Gastroesophageal sphincter (tissue), 3 donors: Measurements from ENCODE around the gene YY1.

Experiments
- EP300 ChIP-seq: sonication (generic); formaldehyde crosslinking; IDR thresholded peaks from one replicate; pipeline ENCODE4 v1.6.1; 2017; ENCODE audit warnings: antibody characterized with exemption, mild to moderate bottlenecking
- POLR2A ChIP-seq, 2 donors: fragments of 450-650 bp; IDR thresholded peaks; one replicate each; pipeline ENCODE4 v1.6.1; 2017; ENCODE audit warnings: antibody characterized with exemption in 2 of 2, mild to moderate bottlenecking in 2 of 2, moderate library complexity in 1 of 2
- POLR2AphosphoS5 ChIP-seq: sonication (generic); formaldehyde crosslinking; IDR thresholded peaks from one replicate; pipeline ENCODE4 v1.6.1; 2017; ENCODE audit warnings: antibody characterized with exemption
- TF ChIP-seq, protein P1 (sequence below), 4 experiments: fragments of 200-600 bp in 2 of 4; fragments of 450-650 bp in 2 of 4; sonication (generic) in 1 of 4; IDR thresholded peaks; one replicate each; pipeline ENCODE4 v1.5.1; 2017 to 2019; ENCODE audit warnings: antibody characterized with exemption in 4 of 4, mild to moderate bottlenecking in 2 of 4, moderate library complexity in 2 of 4

DNA sequence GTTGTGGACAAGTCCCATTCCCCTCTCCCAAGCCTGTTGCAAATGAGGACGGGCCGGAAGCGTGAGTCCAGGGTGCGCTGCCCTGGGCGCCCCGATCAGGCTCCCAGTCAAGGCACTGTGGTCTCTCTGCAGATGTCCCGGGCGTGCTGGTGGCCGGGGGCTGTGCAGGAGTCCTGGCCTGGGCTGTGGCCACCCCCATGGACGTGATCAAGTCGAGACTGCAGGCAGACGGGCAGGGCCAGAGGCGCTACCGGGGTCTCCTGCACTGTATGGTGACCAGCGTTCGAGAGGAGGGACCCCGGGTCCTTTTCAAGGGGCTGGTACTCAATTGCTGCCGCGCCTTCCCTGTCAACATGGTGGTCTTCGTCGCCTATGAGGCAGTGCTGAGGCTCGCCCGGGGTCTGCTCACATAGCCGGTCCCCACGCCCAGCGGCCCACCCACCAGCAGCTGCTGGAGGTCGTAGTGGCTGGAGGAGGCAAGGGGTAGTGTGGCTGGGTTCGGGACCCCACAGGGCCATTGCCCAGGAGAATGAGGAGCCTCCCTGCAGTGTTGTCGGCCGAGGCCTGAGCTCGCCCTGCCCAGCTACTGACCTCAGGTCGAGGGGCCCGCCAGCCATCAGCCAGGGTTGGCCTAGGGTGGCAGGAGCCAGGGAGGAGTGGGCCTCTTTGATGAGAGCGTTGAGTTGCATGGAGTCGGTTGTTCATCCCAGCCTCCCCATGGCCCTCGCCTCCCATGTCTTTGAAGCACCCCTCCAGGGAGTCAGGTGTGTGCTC lies 90.5 kb downstream of the YY1 start:
- no peak for TF ChIP-seq POLR2A (IDR thresholded peaks at IDR 0.05)
- TF ChIP-seq, protein P1, sequence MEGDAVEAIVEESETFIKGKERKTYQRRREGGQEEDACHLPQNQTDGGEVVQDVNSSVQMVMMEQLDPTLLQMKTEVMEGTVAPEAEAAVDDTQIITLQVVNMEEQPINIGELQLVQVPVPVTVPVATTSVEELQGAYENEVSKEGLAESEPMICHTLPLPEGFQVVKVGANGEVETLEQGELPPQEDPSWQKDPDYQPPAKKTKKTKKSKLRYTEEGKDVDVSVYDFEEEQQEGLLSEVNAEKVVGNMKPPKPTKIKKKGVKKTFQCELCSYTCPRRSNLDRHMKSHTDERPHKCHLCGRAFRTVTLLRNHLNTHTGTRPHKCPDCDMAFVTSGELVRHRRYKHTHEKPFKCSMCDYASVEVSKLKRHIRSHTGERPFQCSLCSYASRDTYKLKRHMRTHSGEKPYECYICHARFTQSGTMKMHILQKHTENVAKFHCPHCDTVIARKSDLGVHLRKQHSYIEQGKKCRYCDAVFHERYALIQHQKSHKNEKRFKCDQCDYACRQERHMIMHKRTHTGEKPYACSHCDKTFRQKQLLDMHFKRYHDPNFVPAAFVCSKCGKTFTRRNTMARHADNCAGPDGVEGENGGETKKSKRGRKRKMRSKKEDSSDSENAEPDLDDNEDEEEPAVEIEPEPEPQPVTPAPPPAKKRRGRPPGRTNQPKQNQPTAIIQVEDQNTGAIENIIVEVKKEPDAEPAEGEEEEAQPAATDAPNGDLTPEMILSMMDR (IDR thresholded peaks at IDR 0.05), result no peak
- TF ChIP-seq EP300, result no peak
- no peak for TF ChIP-seq POLR2AphosphoS5
